Lower leg skin (tissue), 4 donors: ENCODE results near the gene LMF1. TPM values are rescaled to one million over a fixed set of nuclear protein-coding genes. Genes with fewer than 3 reads are reported as not detected.

Source experiments
- DNase-seq, 2 donors: peaks; one replicate each; pipeline ENCODE4 v3.0.0-alpha.2; 2019; ENCODE audit warnings: low spot score in 2 of 2
- H3K4me3 ChIP-seq: fragments of 200-600 bp; sonication (generic); 2 replicates; pipeline ENCODE4 v1.5.1; 2017; ENCODE audit warnings: mild to moderate bottlenecking, low read depth; ENCODE audit not compliant: poor library complexity, severe bottlenecking
- POLR2A ChIP-seq, 2 donors: fragments of 450-650 bp; IDR thresholded peaks; one replicate each; pipeline ENCODE4 v1.6.1; 2016 to 2017; ENCODE audit warnings: antibody characterized with exemption in 2 of 2, mild to moderate bottlenecking in 1 of 2, moderate library complexity in 1 of 2
- WGBS, 2 donors: methylation state at CpG; one replicate each; pipeline ENCODE4 v1.1.5; 2018; 5-methylcytosine and 5-hydroxymethylcytosine counted together
- intact Hi-C: fragments of 100-400 bp; cut with DNase I; formaldehyde crosslinking; loops from one replicate; pipeline ENCODE4 v1.15.0; 2023; ENCODE audit warnings: low total_unique reads
- total RNA-seq, 4 donors: library from RNA; depleted of rRNA; stranded (reverse); fragments of >200 nt; gene quantifications; one replicate each; pipeline ENCODE4 v1.1.0, GENCODE V29; 2016
- TF ChIP-seq, protein P1 (sequence below), 3 donors: fragments of 450-650 bp; IDR thresholded peaks; one replicate each; pipeline ENCODE4 v1.5.1; 2016; ENCODE audit warnings: antibody characterized with exemption in 3 of 3, mild to moderate bottlenecking in 3 of 3, moderate library complexity in 2 of 3

Gene LMF1
- total RNA-seq, 4 donors from 2014 or later: 31.3 to 68.3 (median 50.3) TPM

DNA sequence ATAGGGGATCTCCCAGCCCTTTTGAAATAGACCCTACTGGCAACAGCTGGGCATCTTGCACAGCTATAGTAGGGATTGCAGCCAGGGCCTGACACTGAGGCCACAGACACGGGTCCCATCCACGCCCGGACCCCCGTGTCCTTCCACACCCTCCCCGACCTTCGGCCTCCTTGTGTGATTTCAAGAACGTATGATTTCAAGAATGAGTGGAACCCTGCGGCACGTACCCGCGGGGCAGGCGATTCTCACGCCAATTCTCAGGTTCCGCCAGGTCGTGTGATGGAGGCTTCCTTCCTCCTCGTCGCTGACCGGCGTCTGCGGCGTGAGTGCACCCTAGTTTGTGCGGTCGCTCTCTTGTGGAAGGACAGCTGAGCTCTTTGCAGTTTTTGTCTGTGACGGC lies 114.0 kb downstream of the LMF1 start:
- TF ChIP-seq, protein P1, sequence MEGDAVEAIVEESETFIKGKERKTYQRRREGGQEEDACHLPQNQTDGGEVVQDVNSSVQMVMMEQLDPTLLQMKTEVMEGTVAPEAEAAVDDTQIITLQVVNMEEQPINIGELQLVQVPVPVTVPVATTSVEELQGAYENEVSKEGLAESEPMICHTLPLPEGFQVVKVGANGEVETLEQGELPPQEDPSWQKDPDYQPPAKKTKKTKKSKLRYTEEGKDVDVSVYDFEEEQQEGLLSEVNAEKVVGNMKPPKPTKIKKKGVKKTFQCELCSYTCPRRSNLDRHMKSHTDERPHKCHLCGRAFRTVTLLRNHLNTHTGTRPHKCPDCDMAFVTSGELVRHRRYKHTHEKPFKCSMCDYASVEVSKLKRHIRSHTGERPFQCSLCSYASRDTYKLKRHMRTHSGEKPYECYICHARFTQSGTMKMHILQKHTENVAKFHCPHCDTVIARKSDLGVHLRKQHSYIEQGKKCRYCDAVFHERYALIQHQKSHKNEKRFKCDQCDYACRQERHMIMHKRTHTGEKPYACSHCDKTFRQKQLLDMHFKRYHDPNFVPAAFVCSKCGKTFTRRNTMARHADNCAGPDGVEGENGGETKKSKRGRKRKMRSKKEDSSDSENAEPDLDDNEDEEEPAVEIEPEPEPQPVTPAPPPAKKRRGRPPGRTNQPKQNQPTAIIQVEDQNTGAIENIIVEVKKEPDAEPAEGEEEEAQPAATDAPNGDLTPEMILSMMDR (IDR thresholded peaks at IDR 0.05): no peak
- TF ChIP-seq POLR2A (IDR thresholded peaks at IDR 0.05): no peak
- WGBS, 2 donors: 96 to 98% methylated on average over 24 of the region's 24 CpGs
- no peak overlapping the region for H3K4me3 ChIP-seq
- DNase-seq: no peak
- intact Hi-C loops: no loop called here

DNA sequence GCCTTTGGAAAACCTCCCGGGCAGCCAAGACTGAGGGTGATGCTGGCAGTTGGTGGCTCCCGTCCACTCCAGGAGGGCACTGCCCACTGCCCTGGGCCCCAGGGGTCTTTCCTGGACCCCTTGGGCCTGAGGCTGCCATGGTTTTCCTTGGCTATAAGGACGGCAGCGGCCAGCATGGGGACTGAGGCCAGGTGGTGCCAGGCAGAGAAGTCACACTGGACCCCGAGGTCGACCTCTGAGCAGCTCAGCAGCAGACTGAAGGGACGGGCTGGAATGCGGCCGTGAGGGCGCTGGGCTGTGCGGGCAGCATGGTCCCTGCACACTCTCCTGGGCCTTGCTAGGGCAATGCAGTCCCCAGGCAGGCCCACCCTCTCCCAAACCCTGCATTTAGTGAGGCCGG lies 114.7 kb downstream of the LMF1 start:
- WGBS, 2 donors: 93 to 95% methylated on average over 10 to 12 of the region's 12 CpGs
- no peak for DNase-seq
- intact Hi-C loops: no loop called here
- TF ChIP-seq, protein P1 (IDR thresholded peaks at IDR 0.05): no peak
- no peak overlapping the region for H3K4me3 ChIP-seq

DNA sequence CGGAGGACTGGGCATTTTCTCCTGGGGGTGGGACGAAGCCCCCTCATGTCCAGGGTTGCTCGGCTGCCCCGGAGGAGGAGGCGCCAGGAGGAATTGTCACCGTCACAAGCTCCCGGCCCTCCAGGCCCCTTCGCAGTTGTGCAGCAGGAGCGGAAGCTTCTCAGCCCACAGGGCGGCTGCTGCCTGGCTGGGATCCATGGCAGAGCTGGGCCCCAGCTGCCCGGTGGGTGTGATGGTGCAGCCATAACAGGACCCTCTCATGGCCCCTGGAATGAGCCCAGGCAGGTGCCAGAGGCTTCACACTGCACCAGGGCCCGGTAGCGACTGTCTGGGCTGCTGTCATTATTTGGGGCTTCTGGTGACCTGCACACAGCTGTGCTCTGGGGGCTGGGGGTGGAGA lies 115.3 kb downstream of the LMF1 start:
- 88 to 93% methylated on average over 11 to 13 of the region's 13 CpGs for WGBS, 2 donors
- TF ChIP-seq, protein P1 (IDR thresholded peaks at IDR 0.05): no peak
- TF ChIP-seq POLR2A (IDR thresholded peaks at IDR 0.05): no peak
- DNase-seq: no peak
- H3K4me3 ChIP-seq: no peak overlapping the region
- intact Hi-C loops: no loop called here

DNA sequence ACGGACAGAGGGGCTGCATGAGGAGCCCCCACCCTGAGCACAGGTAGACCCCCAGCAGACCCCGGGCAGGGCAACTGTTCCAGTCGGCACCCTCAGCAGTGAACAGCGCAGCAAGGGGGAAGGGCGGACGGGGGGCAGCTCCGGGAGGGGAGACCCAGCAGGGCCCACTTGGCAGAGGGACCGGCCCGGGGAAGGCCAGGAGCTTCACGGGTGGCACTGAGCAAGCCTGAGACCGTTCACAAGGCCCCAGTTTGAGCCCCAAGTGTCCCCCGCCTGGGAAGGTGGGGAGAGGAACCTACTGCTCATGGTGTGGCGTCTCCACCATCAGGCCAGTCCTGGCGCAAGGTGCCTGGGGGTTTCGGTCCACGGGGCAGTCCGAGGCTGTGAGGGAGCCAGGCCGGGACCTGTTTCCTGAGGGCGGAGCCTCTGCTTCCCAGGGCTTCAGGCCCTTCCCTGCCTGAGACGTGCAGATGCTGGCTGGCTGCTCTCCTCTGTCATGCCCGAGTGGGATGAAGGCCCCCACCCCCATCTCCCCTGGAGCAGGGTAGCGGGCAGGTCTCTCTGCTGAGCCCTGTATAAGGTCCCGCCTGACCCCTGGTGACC lies 115.9 kb downstream of the LMF1 start:
- no peak overlapping the region for H3K4me3 ChIP-seq
- DNase-seq: no peak
- 86 to 88% methylated on average over 20 of the region's 23 CpGs for WGBS, 2 donors
- intact Hi-C loops: no loop called here
- TF ChIP-seq, protein P1 (IDR thresholded peaks at IDR 0.05): no peak
- no peak for TF ChIP-seq POLR2A (IDR thresholded peaks at IDR 0.05)

DNA sequence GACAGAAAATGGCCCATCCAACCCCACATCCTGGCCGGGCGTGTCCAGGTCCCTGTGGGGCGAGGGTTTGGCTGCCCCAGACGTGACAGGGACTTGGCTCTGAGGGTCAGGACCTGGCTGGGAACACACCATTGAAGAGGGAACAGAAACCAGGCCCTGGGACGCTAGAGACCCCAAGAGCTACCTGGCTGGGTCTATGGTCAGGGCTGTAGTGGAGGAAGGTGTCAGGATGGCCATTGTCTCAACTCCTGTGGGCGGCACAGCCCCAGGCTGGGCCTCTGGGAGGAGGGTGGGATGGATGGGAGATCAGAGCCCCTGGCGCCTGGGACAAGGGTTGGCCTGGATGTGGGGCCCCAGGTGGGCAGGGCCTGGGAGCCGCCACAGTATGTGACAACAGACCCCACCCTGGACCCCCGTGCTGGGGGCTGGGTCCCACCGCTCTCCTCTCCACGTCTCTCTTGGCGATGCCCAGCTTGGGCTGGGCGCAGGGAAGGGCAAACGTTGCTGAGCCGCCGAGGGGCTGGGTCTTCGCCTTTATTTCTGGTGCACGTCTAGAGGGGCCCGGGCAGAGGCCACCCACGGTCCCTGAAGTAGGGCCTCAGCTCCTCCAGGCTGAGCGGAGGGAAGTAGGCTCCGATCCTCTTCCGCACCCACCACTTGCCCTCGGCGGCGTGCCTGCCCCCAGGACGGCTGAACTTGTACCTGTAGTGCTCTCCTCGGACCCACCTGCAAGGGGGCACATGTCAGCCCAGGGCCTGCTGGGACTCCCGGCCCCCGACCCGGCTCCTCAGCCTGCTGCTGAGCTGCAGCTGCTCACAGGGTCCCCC lies 116.6 kb downstream of the LMF1 start:
- TF ChIP-seq, protein P1 (IDR thresholded peaks at IDR 0.05): no peak
- no peak for TF ChIP-seq POLR2A (IDR thresholded peaks at IDR 0.05)
- intact Hi-C loops: no loop called here
- H3K4me3 ChIP-seq: no peak overlapping the region
- WGBS, 2 donors: 91 to 93% methylated on average over 28 to 29 of the region's 31 CpGs
- no peak for DNase-seq
